GM12801 (cell line): ENCODE data around the gene VTA1.

ENCODE experiments used
- TF ChIP-seq, protein P1 (sequence below): IDR thresholded peaks from one replicate; pipeline ENCODE4 v1.5.1; 2011; ENCODE audit warnings: control low read depth; ENCODE audit not compliant: insufficient read length; ENCODE audit errors: extremely low read depth

Gene VTA1

GRCh38 chr6:142222022-142222421, 75.0 kb downstream of the VTA1 start:
- TF ChIP-seq, protein P1, sequence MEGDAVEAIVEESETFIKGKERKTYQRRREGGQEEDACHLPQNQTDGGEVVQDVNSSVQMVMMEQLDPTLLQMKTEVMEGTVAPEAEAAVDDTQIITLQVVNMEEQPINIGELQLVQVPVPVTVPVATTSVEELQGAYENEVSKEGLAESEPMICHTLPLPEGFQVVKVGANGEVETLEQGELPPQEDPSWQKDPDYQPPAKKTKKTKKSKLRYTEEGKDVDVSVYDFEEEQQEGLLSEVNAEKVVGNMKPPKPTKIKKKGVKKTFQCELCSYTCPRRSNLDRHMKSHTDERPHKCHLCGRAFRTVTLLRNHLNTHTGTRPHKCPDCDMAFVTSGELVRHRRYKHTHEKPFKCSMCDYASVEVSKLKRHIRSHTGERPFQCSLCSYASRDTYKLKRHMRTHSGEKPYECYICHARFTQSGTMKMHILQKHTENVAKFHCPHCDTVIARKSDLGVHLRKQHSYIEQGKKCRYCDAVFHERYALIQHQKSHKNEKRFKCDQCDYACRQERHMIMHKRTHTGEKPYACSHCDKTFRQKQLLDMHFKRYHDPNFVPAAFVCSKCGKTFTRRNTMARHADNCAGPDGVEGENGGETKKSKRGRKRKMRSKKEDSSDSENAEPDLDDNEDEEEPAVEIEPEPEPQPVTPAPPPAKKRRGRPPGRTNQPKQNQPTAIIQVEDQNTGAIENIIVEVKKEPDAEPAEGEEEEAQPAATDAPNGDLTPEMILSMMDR, result no peak

DNA sequence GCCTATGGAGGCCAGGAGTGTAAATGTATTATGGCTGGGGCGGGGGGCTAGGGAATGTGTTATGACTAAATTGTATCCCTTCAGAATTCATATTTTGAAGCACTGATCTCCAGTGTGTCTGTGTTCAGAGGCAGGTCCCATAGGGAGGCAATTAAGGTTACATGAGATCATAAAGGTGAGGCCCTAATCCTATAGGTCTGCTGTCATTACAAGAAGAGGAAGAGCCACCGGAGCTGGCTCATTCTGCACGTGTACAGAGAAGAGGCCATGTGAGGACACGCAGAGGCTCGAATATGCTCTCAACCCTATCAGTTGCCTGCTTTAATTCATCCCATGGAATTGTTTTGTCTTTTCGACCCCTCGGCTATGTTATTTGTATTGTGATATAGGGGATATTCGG, 76.9 kb downstream of the VTA1 start:
- TF ChIP-seq, protein P1, result no peak

DNA sequence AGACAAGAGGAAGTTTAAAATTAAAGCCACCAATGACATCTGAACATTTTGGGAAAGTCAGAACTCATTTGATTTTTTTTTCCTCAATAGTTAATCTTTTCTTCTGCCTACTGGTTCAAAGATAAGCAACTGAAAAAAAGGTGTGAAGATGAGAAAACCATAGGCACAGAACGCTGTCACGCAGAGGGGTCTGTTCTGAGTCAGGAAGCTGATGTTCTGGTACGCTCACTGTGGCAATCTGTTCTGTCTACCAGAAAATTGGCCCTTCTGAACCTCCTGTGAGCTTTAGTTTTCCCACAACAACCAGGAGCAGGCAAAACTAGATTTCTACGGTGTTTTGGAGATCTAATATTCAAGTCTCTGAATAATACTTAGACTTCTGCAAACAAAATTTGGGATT, 78.1 kb downstream of the VTA1 start:
- TF ChIP-seq, protein P1, result no peak

DNA sequence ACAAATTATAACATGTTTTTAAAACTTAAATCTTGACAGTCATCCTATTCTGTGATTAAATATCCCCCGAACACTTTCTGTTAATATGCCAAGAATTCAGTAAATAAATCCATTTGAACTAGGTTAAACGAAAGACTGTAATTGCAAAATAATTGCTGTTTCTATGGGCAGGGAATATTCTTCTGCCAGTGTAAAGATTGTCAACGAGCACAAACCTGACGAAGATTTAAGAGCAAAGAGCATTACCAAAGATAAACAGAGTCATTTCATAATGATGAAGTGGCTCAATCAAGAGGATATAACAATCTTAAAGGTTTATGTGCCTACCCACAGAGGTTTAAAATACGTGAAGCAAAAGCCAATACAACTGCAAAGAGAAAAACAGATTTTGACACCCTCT, 78.5 kb downstream of the VTA1 start:
- TF ChIP-seq, protein P1, result no peak

DNA sequence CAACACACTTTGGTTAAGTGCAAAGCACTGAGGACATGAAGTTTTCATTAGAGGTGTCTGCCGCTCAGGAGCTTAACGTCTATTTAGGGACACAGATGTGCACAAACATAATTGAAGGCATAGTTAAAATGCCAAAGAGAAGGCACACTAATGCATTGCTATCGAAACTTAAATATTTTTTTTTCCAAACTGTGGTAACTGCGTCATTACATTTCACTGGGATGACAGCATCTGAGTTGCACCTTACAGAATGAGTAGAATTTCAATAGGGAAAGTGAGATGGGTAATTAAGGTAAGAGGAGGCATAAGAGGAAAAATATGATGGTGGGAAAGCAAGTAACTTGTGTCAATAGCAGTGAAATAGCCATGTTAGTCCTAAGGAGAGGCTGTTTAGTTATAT, 79.7 kb downstream of the VTA1 start:
- TF ChIP-seq, protein P1, result no peak

DNA sequence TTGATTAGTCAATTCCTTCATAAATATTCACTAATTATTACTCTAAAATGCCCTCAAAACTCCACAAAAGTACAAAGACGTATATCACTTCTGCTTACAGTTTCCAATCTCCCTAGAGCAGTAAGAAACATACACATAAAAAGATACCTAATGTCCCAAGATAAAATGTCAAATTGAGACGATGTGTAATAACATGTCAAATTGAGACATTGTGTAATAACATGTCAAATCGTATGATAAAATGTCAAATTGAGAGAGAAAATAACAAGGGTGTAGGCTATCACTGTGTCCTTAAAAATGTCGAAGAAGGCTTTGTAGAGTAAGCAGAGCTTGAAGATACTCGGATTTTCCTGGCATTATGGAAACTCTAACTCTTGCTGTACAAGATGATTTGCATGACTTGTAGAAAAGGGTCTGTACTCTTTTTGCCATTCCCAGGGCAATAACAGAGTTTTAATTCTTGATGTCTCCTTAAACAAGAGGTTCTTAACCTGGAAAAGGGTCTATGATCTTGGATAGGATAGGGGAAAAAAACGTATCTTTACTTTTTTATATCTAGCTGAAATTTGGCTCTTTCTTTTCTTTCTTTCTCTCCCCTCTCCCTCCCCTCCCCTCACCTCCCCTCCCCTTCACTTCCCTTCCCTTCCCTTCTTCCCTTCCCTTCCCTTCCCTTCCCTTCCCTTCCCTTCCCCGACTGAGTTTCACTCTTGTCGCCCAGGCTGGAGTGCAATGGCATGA, 87.1 kb downstream of the VTA1 start:
- TF ChIP-seq, protein P1, result no peak

DNA sequence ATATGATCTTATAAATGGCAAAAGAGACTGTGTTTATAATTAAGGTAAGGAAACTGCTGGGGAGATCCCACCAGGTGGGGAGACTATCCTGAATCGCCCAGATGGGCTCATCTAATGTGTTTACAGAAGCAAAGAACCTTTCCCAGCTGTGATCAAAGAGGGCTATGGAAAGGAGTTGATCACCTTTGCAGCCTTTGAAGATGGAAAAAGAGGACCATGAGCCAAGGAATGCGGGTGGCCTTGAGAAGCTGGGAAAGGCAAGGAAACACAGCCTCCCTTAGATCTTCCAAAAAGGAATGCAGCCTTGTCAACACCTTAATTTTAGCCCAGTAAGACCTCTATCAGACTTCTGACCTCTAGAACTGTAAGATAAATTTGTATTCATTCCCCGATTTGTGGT, 88.2 kb downstream of the VTA1 start:
- TF ChIP-seq, protein P1, result no peak
